Neural progenitor cell (in vitro differentiated cells): ENCODE data around the gene MAGI1. TPM values are rescaled to one million over a fixed set of nuclear protein-coding genes. Genes with fewer than 3 reads are reported as not detected.

Source experiments
- DNase-seq: peaks from one replicate; pipeline ENCODE4 v3.0.0-alpha.2; 2016; ENCODE audit warnings: low spot score
- H2AFZ ChIP-seq: fragments of 200-600 bp; sonication (generic); replicated peaks from 2 replicates; pipeline ENCODE4 v1.6.1; 2016; ENCODE audit warnings: antibody characterized with exemption
- H3F3A ChIP-seq: fragments of 200-600 bp; sonication (generic); 2 replicates; pipeline ENCODE4 v1.6.1; 2016; ENCODE audit warnings: antibody characterized with exemption, low read depth
- H3K27ac ChIP-seq: fragments of 200-600 bp; sonication (generic); 2 replicates; pipeline ENCODE4 v1.5.1; 2016; ENCODE audit warnings: mild to moderate bottlenecking
- H3K27me3 ChIP-seq: fragments of 200-600 bp; sonication (generic); 2 replicates; pipeline ENCODE4 v1.6.1; 2016; ENCODE audit warnings: mild to moderate bottlenecking, moderate library complexity
- H3K36me3 ChIP-seq: fragments of 200-600 bp; sonication (generic); 2 replicates; pipeline ENCODE4 v1.5.1; 2016
- H3K4me1 ChIP-seq: fragments of 200-600 bp; sonication (generic); 2 replicates; pipeline ENCODE4 v1.6.1; 2016; ENCODE audit warnings: mixed run types
- H3K4me2 ChIP-seq: fragments of 200-600 bp; sonication (generic); 2 replicates; pipeline ENCODE4 v1.6.1; 2016
- H3K4me3 ChIP-seq: fragments of 200-600 bp; sonication (generic); 2 replicates; pipeline ENCODE4 v1.5.1; 2016
- H3K79me2 ChIP-seq: fragments of 200-600 bp; sonication (generic); 2 replicates; pipeline ENCODE4 v1.6.1; 2016; ENCODE audit warnings: low read depth
- H3K9ac ChIP-seq: fragments of 200-600 bp; sonication (generic); 2 replicates; pipeline ENCODE4 v1.6.1; 2016
- H3K9me3 ChIP-seq: fragments of 200-600 bp; sonication (generic); 2 replicates; pipeline ENCODE4 v1.5.1; 2016; ENCODE audit warnings: low read depth
- H4K20me1 ChIP-seq: fragments of 200-600 bp; sonication (generic); 2 replicates; pipeline ENCODE4 v1.6.1; 2016; ENCODE audit warnings: low read depth
- H3K27ac Mint-ChIP-seq: 3 replicates; pipeline ENCODE4 v1.8.0; 2021; ENCODE audit warnings: mixed read lengths
- H3K27me3 Mint-ChIP-seq: 2 replicates; pipeline ENCODE4 v1.8.0; 2022; ENCODE audit warnings: low read depth, mild to moderate bottlenecking, inconsistent platforms, moderate library complexity, mixed read lengths; ENCODE audit not compliant: insufficient read depth
- H3K36me3 Mint-ChIP-seq: 3 replicates; pipeline ENCODE4 v1.8.0; 2021; ENCODE audit warnings: mixed read lengths
- H3K4me1 Mint-ChIP-seq: 3 replicates; pipeline ENCODE4 v1.8.0; 2021; ENCODE audit warnings: mixed read lengths
- H3K4me3 Mint-ChIP-seq: 3 replicates; pipeline ENCODE4 v1.8.0; 2021; ENCODE audit warnings: mild to moderate bottlenecking, moderate library complexity, mixed read lengths
- H3K9me3 Mint-ChIP-seq: 3 replicates; pipeline ENCODE4 v1.8.0; 2020; ENCODE audit warnings: mixed read lengths
- EZH2 ChIP-seq: fragments of 200-600 bp; sonication (generic); IDR thresholded peaks from 2 replicates; pipeline ENCODE4 v1.6.1; 2017; ENCODE audit warnings: antibody characterized with exemption, mild to moderate bottlenecking, moderate library complexity
- EZH2phosphoT487 ChIP-seq: fragments of 200-600 bp; sonication (generic); IDR thresholded peaks from 2 replicates; pipeline ENCODE4 v1.6.1; 2017; ENCODE audit warnings: antibody characterized with exemption
- total RNA-seq: library from RNA; depleted of rRNA; stranded (reverse); fragments of >200 nt; gene quantifications from 2 replicates; pipeline ENCODE4 v1.2.3, GENCODE V29; 2015; ENCODE audit warnings: low replicate concordance
- TF ChIP-seq, protein P1 (sequence below): fragments of 200-600 bp; sonication (generic); IDR thresholded peaks from 2 replicates; pipeline ENCODE4 v1.5.1; 2017; ENCODE audit warnings: antibody characterized with exemption, mild to moderate bottlenecking

Gene MAGI1
- total RNA-seq, 1 donor from 2014 or later = 40.6 TPM

- Histone ChIP-seq H3K4me2 (peak overlapping the region; percentile 49), H3K27me3 (peaks cover 18% of the 10 kb centered on the region), H3K9ac (no peak overlapping the region), H4K20me1 (peaks cover 80% of the 10 kb centered on the region), H2AFZ (no peak overlapping the region), H3F3A (peaks cover 33% of the 10 kb centered on the region), H3K9me3 (no peaks in the 10 kb centered on the region), H3K27ac (no peak overlapping the region), H3K4me1 (peaks cover 24% of the 10 kb centered on the region), H3K36me3 (no peaks in the 10 kb centered on the region), H3K79me2 (peaks cover 70% of the 10 kb centered on the region), H3K4me3 (no peak overlapping the region)
- Mint-ChIP-seq H3K9me3 (no peaks in the 10 kb centered on the region), H3K36me3 (peaks cover 1% of the 10 kb centered on the region), H3K4me1 (peaks cover 48% of the 10 kb centered on the region), H3K27me3 (peaks cover 5% of the 10 kb centered on the region), H3K27ac (peak overlapping the region; percentile 21), H3K4me3 (no peak overlapping the region)
- TF ChIP-seq, protein P1, sequence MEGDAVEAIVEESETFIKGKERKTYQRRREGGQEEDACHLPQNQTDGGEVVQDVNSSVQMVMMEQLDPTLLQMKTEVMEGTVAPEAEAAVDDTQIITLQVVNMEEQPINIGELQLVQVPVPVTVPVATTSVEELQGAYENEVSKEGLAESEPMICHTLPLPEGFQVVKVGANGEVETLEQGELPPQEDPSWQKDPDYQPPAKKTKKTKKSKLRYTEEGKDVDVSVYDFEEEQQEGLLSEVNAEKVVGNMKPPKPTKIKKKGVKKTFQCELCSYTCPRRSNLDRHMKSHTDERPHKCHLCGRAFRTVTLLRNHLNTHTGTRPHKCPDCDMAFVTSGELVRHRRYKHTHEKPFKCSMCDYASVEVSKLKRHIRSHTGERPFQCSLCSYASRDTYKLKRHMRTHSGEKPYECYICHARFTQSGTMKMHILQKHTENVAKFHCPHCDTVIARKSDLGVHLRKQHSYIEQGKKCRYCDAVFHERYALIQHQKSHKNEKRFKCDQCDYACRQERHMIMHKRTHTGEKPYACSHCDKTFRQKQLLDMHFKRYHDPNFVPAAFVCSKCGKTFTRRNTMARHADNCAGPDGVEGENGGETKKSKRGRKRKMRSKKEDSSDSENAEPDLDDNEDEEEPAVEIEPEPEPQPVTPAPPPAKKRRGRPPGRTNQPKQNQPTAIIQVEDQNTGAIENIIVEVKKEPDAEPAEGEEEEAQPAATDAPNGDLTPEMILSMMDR = no peak
- no peak for TF ChIP-seq EZH2phosphoT487
- no peak for TF ChIP-seq EZH2
- DNase-seq = peak; percentile 41
Measured at GRCh38 chr3:65551945-65552344, 486.8 kb downstream of the MAGI1 start.

DNA sequence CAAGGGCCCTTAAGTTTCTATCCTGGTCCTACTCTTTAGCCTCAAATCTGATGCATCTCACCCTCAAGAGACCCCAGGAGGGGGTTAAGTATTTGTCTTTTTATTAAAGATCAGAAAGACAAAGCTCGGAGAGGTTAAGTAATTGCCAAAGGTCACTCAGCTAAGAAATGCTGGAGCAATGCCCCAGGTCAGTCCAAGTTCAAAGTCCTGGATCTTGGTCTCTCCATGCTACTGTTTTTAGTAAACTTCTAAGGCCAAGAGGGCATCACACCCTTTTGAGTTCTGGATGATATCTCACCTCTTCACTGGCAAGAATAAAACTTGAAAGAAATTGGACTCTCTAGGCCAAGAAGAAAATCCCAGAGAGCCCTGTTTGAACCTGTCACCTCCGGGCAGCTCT is 488.6 kb downstream of the MAGI1 start:
- Mint-ChIP-seq H3K4me3 (peak overlapping the region; percentile 73), H3K36me3 (no peaks in the 10 kb centered on the region), H3K27me3 (peaks cover 5% of the 10 kb centered on the region), H3K27ac (no peak overlapping the region), H3K9me3 (no peaks in the 10 kb centered on the region), H3K4me1 (peaks cover 48% of the 10 kb centered on the region)
- Histone ChIP-seq H3K4me2 (no peak overlapping the region), H3K27ac (no peak overlapping the region), H3K36me3 (no peaks in the 10 kb centered on the region), H3K9ac (no peak overlapping the region), H3K27me3 (peaks cover 18% of the 10 kb centered on the region), H3F3A (peaks cover 33% of the 10 kb centered on the region), H3K4me1 (peaks cover 24% of the 10 kb centered on the region), H3K9me3 (no peaks in the 10 kb centered on the region), H3K79me2 (peaks cover 70% of the 10 kb centered on the region), H4K20me1 (peaks cover 81% of the 10 kb centered on the region), H2AFZ (no peak overlapping the region), H3K4me3 (no peak overlapping the region)
- DNase-seq = no peak
- TF ChIP-seq EZH2phosphoT487 = peak; percentile 1
- TF ChIP-seq EZH2 = no peak

DNA sequence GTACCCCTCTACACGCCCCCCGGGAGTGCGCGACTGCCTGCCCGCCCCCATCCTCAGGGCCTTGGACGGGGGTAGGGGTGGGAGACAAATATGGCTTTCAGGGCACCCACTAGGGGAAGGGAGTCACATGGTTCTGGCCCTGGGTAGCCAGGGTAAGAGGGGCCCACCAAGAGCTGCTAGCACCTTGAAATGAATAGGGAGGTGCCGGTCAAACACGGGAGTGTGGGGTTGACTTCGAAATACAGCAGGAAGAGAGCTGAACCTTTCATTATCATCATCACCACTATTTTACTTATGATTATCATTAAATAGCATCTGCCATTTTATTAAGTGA is 489.1 kb downstream of the MAGI1 start:
- H3F3A ChIP-seq = peaks cover 33% of the 10 kb centered on the region
- peaks cover 78% of the 10 kb centered on the region for H4K20me1 ChIP-seq
- H3K9ac ChIP-seq = no peak overlapping the region
- H3K36me3 ChIP-seq = no peaks in the 10 kb centered on the region
- Mint-ChIP-seq H3K4me1 (peaks cover 48% of the 10 kb centered on the region), H3K4me3 (peak overlapping the region; percentile 73), H3K9me3 (no peaks in the 10 kb centered on the region), H3K36me3 (peaks cover 2% of the 10 kb centered on the region), H3K27ac (no peak overlapping the region), H3K27me3 (peaks cover 5% of the 10 kb centered on the region)
- no peaks in the 10 kb centered on the region for H3K9me3 ChIP-seq
- peak overlapping the region; percentile 73 for H3K4me3 ChIP-seq
- peak overlapping the region; percentile 93 for H3K4me2 ChIP-seq
- H3K27me3 ChIP-seq = peaks cover 18% of the 10 kb centered on the region
- TF ChIP-seq EZH2phosphoT487 = peak; percentile 27
- TF ChIP-seq, protein P1 = no peak
- peaks cover 24% of the 10 kb centered on the region for H3K4me1 ChIP-seq
- H3K79me2 ChIP-seq = peaks cover 70% of the 10 kb centered on the region
- peak overlapping the region; percentile 63 for H2AFZ ChIP-seq
- no peak overlapping the region for H3K27ac ChIP-seq
- no peak for DNase-seq

- no peak overlapping the region for H3K27ac ChIP-seq
- H3K4me1 ChIP-seq = peaks cover 24% of the 10 kb centered on the region
- peak overlapping the region; percentile 63 for H2AFZ ChIP-seq
- H4K20me1 ChIP-seq = peaks cover 73% of the 10 kb centered on the region
- H3K36me3 ChIP-seq = no peaks in the 10 kb centered on the region
- H3K4me2 ChIP-seq = peak overlapping the region; percentile 93
- H3K27ac Mint-ChIP-seq = no peak overlapping the region
- peak overlapping the region; percentile 73 for H3K4me3 ChIP-seq
- H3K79me2 ChIP-seq = peaks cover 70% of the 10 kb centered on the region
- H3K27me3 ChIP-seq = peaks cover 18% of the 10 kb centered on the region
- H3K4me1 Mint-ChIP-seq = peaks cover 45% of the 10 kb centered on the region
- H3K9me3 Mint-ChIP-seq = no peaks in the 10 kb centered on the region
- peak; percentile 46 for TF ChIP-seq EZH2
- TF ChIP-seq, protein P1 = no peak
- peak; percentile 31 for TF ChIP-seq EZH2phosphoT487
- peak; percentile 71 for DNase-seq
- H3F3A ChIP-seq = peaks cover 33% of the 10 kb centered on the region
- H3K27me3 Mint-ChIP-seq = peaks cover 5% of the 10 kb centered on the region
- peaks cover 4% of the 10 kb centered on the region for H3K36me3 Mint-ChIP-seq
- H3K4me3 Mint-ChIP-seq = peak overlapping the region; percentile 86
- H3K9ac ChIP-seq = no peak overlapping the region
- H3K9me3 ChIP-seq = no peaks in the 10 kb centered on the region
Measured at GRCh38 chr3:65548848-65549625, 489.7 kb downstream of the MAGI1 start.
